Activated CD8-positive, alpha-beta T cell treated with anti-CD3 and anti-CD28 coated beads for 36 hours (primary cell): ENCODE data around the gene GNRHR. TPM values are rescaled to one million over a fixed set of nuclear protein-coding genes. Genes with fewer than 3 reads are reported as not detected.
"Not testable (repeated sequence)": the region's sequence is repeated elsewhere in the genome, so short reads cannot be mapped to it uniquely, and the experiment has no call there.

ENCODE experiments used
- ATAC-seq: fragments of 200-7000 bp; cut with Tn5 transposase; one replicate; pipeline ENCODE4 v1.10.0; 2021; ENCODE audit warnings: mild to moderate bottlenecking, moderate library complexity
- CTCF ChIA-PET: fragments of 350-600 bp; sonication (Branson Sonifier 250); formaldehyde crosslinking; loops from one replicate; lab custom pipeline; 2021; ENCODE audit warnings: antibody characterized with exemption; lab: Charles Lee
- POLR2A ChIA-PET: fragments of 350-600 bp; sonication (Branson Sonifier 250); formaldehyde crosslinking; loops from one replicate; lab custom pipeline; 2021; ENCODE audit warnings: antibody characterized with exemption; lab: Charles Lee
- DNase-seq: peaks from one replicate; pipeline ENCODE4 v3.0.0-alpha.2; 2020
- H3K27ac Mint-ChIP-seq: one replicate; pipeline ENCODE4 v1.8.0; 2021; ENCODE audit warnings: mild to moderate bottlenecking, mixed read lengths
- H3K27me3 Mint-ChIP-seq: one replicate; pipeline ENCODE4 v1.8.0; 2021; ENCODE audit warnings: mixed read lengths
- H3K36me3 Mint-ChIP-seq: one replicate; pipeline ENCODE4 v1.8.0; 2021; ENCODE audit warnings: low read depth, mixed read lengths
- H3K4me1 Mint-ChIP-seq: one replicate; pipeline ENCODE4 v1.8.0; 2021; ENCODE audit warnings: low read depth, mixed read lengths
- H3K4me3 Mint-ChIP-seq: one replicate; pipeline ENCODE4 v1.8.0; 2021; ENCODE audit warnings: mild to moderate bottlenecking, moderate library complexity, mixed read lengths
- H3K9me3 Mint-ChIP-seq: one replicate; pipeline ENCODE4 v1.8.0; 2021; ENCODE audit warnings: mixed read lengths
- intact Hi-C: fragments of 100-400 bp; cut with micrococcal nuclease; formaldehyde crosslinking; loops from one replicate; pipeline ENCODE4 v1.10.0; 2022
- total RNA-seq, 2 experiments: library from RNA; stranded (reverse); gene quantifications; one replicate each; pipeline ENCODE4 v1.2.3, GENCODE V29; 2021
- TF ChIP-seq, protein P1 (sequence below): fragments of 200-600 bp; IDR thresholded peaks from one replicate; pipeline ENCODE4 v1.8.0; 2022; ENCODE audit warnings: antibody characterized with exemption, mild to moderate bottlenecking

Gene GNRHR
- total RNA-seq, 2 experiments from 2014 or later, result not detected

DNA sequence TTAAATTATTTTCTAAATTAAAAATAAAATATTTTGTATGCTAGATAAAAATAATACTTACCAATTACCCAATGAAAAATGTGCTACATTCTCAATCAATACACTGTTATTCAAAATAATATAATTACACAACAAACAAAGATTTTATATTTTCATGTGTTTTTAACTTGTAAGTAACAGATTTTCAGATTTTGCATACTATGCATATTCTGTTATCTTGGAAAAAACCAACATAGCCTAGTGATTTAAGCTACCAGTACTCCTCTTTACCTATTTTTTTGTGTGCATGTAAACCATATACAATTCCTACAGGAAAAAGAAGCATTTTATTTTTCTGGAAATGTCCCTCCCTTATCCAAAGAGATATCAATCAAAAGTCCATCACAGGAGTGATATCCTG is 10.0 kb upstream of the GNRHR start:
- Mint-ChIP-seq H3K27ac (no peak overlapping the region), H3K4me1 (peaks cover 4% of the 10 kb centered on the region), H3K36me3 (no peaks in the 10 kb centered on the region), H3K4me3 (no peak overlapping the region), H3K9me3 (no peaks in the 10 kb centered on the region), H3K27me3 (no peaks in the 10 kb centered on the region)
- ATAC-seq (no peak), DNase-seq (no peak)
- intact Hi-C loops, result no loop called here
- ChIA-PET POLR2A (no interaction called here), CTCF (interaction anchor here (1.2 kb wide), 1 partner anchor 18 kb away, joined by 4 read pairs; no protein-coding TSS in a partner anchor)
- TF ChIP-seq, protein P1, sequence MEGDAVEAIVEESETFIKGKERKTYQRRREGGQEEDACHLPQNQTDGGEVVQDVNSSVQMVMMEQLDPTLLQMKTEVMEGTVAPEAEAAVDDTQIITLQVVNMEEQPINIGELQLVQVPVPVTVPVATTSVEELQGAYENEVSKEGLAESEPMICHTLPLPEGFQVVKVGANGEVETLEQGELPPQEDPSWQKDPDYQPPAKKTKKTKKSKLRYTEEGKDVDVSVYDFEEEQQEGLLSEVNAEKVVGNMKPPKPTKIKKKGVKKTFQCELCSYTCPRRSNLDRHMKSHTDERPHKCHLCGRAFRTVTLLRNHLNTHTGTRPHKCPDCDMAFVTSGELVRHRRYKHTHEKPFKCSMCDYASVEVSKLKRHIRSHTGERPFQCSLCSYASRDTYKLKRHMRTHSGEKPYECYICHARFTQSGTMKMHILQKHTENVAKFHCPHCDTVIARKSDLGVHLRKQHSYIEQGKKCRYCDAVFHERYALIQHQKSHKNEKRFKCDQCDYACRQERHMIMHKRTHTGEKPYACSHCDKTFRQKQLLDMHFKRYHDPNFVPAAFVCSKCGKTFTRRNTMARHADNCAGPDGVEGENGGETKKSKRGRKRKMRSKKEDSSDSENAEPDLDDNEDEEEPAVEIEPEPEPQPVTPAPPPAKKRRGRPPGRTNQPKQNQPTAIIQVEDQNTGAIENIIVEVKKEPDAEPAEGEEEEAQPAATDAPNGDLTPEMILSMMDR, result no peak

DNA sequence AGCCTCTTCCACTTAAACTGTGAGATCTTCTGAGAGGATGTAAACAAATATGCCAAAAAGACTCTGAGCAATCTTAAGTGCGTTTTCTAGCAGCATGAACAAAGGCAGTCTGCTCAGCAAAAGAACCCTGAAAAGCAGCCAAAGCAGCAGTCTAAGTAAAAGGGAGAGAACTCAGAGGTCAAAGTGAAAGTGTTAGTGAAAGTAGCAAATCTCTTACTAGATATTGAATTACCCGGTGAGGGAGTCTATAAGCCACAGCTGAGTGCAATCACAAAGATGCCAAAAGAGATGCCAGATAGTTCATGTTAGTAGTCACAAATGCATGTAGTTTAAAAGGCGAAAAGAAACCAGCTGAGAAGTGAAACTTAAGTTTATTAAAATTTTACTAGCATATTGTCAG is 7.9 kb upstream of the GNRHR start:
- Mint-ChIP-seq H3K27ac (no peak overlapping the region), H3K27me3 (no peaks in the 10 kb centered on the region), H3K4me3 (no peak overlapping the region), H3K36me3 (no peaks in the 10 kb centered on the region), H3K9me3 (no peaks in the 10 kb centered on the region), H3K4me1 (peaks cover 4% of the 10 kb centered on the region)
- TF ChIP-seq, protein P1, result no peak
- DNase-seq, result peak; percentile 2
- intact Hi-C loops, result no loop called here
- POLR2A ChIA-PET, result no interaction called here
- peak; percentile 90 for ATAC-seq
- CTCF ChIA-PET, result interaction anchor here (0.7 kb wide), 1 partner anchor 21 kb away, joined by 3 read pairs; no protein-coding TSS in a partner anchor

DNA sequence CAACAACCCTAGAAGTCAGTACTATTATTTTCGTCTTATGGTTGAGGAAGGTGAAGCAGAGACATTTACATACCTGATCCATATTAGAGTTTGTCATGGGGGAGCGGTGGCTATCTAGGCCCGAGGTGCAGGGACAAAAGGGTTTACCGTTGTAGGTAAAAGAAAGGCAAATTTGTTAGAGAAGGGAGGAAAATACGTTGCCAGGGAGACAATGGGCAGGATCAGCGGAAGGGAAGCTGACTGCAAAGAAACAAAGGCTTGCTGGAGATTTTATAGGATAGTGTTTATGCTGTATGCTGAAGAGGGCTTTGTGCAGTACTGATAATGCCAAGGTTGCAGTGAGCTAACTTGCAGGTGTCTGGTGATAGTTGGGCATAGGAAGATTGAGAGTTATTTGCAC is 2.8 kb upstream of the GNRHR start:
- CTCF ChIA-PET, result interaction anchor here (1.6 kb wide), 1 partner anchor 10 kb away, joined by 6 read pairs; no protein-coding TSS in a partner anchor
- ATAC-seq, H3K4me1 Mint-ChIP-seq: not testable (repeated sequence)

DNA sequence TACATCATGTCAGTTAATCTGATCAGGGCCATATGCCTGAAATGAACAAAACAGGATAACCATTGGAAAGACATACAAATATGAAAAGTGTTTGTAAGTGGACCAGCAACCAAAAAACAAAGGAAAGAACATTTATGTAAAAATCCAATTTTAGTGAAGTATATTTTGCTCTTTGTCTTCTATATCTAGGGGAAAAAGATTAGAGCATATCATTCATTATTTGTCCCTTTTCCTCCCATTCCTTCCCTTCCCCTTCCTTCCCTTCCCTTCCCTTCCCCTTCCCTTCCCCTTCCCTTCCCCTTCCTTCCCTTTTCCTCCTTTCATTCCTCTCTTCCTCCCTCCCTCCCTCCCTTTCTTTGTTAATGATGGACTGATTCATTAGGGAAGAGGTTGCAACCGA is 1.8 kb upstream of the GNRHR start:
- Mint-ChIP-seq H3K4me1 (no peaks in the 10 kb centered on the region), H3K4me3 (no peak overlapping the region), H3K27me3 (no peaks in the 10 kb centered on the region), H3K36me3 (no peaks in the 10 kb centered on the region), H3K27ac (no peak overlapping the region), H3K9me3 (no peaks in the 10 kb centered on the region)
- ChIA-PET CTCF (interaction anchor here (1.6 kb wide), 1 partner anchor 9 kb away, joined by 6 read pairs; no protein-coding TSS in a partner anchor), POLR2A (no interaction called here)
- ATAC-seq (no peak), DNase-seq (no peak)
- intact Hi-C loops, result no loop called here
- TF ChIP-seq, protein P1, result no peak

More for the DNA sequence above, 2.8 kb upstream of the GNRHR start:
- intact Hi-C loops, H3K9me3 Mint-ChIP-seq, H3K27ac Mint-ChIP-seq, H3K27me3 Mint-ChIP-seq, H3K36me3 Mint-ChIP-seq, H3K4me3 Mint-ChIP-seq, DNase-seq: not testable (repeated sequence)
- POLR2A ChIA-PET, result interaction anchor here (0.6 kb wide), 1 partner anchor 38 kb away, joined by 3 read pairs; no protein-coding TSS in a partner anchor

DNA sequence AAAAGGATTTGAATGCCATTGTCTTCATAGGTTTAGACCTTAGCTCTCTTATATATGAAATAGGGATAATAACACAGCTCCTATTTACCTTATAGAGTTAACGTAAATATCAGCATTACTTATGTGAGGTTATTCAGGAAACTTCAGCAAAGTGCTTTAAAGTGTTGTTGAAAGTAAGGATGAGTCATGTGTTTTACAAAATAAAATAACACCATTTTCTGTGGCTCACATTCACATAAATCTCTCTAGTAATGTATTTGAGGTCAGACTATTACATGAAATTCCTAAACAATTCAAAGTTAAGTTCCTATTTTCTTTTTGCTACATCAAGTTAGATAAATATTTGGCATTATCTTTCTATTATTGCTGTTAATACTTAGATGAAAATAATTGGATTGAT is 2.9 kb downstream of the GNRHR start:
- POLR2A ChIA-PET, result no interaction called here
- intact Hi-C loops, result no loop called here
- Mint-ChIP-seq H3K4me3 (no peak overlapping the region), H3K9me3 (no peaks in the 10 kb centered on the region), H3K4me1 (peaks cover 8% of the 10 kb centered on the region), H3K36me3 (no peaks in the 10 kb centered on the region), H3K27ac (no peak overlapping the region), H3K27me3 (no peaks in the 10 kb centered on the region)
- no peak for DNase-seq
- no peak for ATAC-seq
- CTCF ChIA-PET, result no interaction called here
- TF ChIP-seq, protein P1, result no peak
